HL-60 (cell line): ENCODE measurements around the gene PLVAP.

Source experiments
- DNase-seq, 2 experiments: peaks; one replicate each; pipeline ENCODE4 v3.0.0-alpha.2; 2010 to 2020; ENCODE audit warnings: low read depth in 1 of 2, low spot score in 1 of 2
- H3K27ac ChIP-seq: fragments of 250-450 bp; sonication (Bioruptor Pico); replicated peaks from 2 replicates; pipeline ENCODE4 v1.5.1; 2020; ENCODE audit warnings: mild to moderate bottlenecking, moderate library complexity
- H3K27me3 ChIP-seq: fragments of 250-450 bp; sonication (Bioruptor Pico); 2 replicates; pipeline ENCODE4 v1.5.1; 2021; ENCODE audit warnings: mild to moderate bottlenecking, moderate library complexity; ENCODE audit not compliant: insufficient read depth, poor library complexity, severe bottlenecking
- H3K4me3 ChIP-seq: replicated peaks from 2 replicates; pipeline ENCODE4 v1.5.1; 2011; ENCODE audit warnings: mild to moderate bottlenecking, control low read depth, low read length; ENCODE audit not compliant: insufficient read depth
- CTCF ChIP-seq: IDR thresholded peaks from one replicate; pipeline ENCODE4 v1.5.1; 2011; ENCODE audit warnings: low read length, control low read depth, inconsistent platforms; ENCODE audit not compliant: insufficient read depth
- GABPA ChIP-seq: IDR thresholded peaks from 2 replicates; pipeline ENCODE4 v1.6.1; 2012; ENCODE audit warnings: low read depth
- POLR2AphosphoS5 ChIP-seq: IDR thresholded peaks from 2 replicates; pipeline ENCODE4 v1.6.1; 2012; ENCODE audit warnings: low read depth
- SPI1 ChIP-seq: IDR thresholded peaks from 2 replicates; pipeline ENCODE4 v1.6.1; 2012; ENCODE audit warnings: low read depth, mild to moderate bottlenecking, borderline replicate concordance
- TF ChIP-seq, protein P1 (sequence below): IDR thresholded peaks from 2 replicates; pipeline ENCODE4 v1.6.1; 2012; ENCODE audit warnings: low read depth; ENCODE audit not compliant: insufficient replicate concordance

PLVAP gene

GRCh38 chr19:17303167-17303939 lies 73.8 kb downstream of the PLVAP start, which contains the start of gene ABHD8:
Gene ABHD8 (minus strand): TSS chr19:17303425. CDS start chr19:17301616, 1,809 bp downstream.
- peak within 1 kb of the TSS; percentile 56 for H3K4me3 ChIP-seq
- TF ChIP-seq POLR2AphosphoS5 (no peak; the same call in 1 of the 2 replicates), SPI1 (no peak; the same call in 1 of the 2 replicates), GABPA (no peak), CTCF (no peak)
- TF ChIP-seq, protein P1, sequence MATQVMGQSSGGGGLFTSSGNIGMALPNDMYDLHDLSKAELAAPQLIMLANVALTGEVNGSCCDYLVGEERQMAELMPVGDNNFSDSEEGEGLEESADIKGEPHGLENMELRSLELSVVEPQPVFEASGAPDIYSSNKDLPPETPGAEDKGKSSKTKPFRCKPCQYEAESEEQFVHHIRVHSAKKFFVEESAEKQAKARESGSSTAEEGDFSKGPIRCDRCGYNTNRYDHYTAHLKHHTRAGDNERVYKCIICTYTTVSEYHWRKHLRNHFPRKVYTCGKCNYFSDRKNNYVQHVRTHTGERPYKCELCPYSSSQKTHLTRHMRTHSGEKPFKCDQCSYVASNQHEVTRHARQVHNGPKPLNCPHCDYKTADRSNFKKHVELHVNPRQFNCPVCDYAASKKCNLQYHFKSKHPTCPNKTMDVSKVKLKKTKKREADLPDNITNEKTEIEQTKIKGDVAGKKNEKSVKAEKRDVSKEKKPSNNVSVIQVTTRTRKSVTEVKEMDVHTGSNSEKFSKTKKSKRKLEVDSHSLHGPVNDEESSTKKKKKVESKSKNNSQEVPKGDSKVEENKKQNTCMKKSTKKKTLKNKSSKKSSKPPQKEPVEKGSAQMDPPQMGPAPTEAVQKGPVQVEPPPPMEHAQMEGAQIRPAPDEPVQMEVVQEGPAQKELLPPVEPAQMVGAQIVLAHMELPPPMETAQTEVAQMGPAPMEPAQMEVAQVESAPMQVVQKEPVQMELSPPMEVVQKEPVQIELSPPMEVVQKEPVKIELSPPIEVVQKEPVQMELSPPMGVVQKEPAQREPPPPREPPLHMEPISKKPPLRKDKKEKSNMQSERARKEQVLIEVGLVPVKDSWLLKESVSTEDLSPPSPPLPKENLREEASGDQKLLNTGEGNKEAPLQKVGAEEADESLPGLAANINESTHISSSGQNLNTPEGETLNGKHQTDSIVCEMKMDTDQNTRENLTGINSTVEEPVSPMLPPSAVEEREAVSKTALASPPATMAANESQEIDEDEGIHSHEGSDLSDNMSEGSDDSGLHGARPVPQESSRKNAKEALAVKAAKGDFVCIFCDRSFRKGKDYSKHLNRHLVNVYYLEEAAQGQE = no peak
- peak within 1 kb of the TSS; percentile 48; the same call in 1 of the 2 replicates for H3K27ac ChIP-seq

GRCh38 chr19:17302391-17303166 lies 74.6 kb downstream of the PLVAP start:
- Histone ChIP-seq H3K4me3 (peak overlapping the region; percentile 56), H3K27ac (peak overlapping the region; percentile 48; the same call in 1 of the 2 replicates), H3K27me3 (no peaks in the 10 kb centered on the region)
- TF ChIP-seq SPI1 = no peak; the same call in 1 of the 2 replicates
- TF ChIP-seq, protein P1 = no peak
- no peak for TF ChIP-seq POLR2AphosphoS5
- no peak for TF ChIP-seq GABPA
- no peak for TF ChIP-seq CTCF
- peak in 1 of 2 experiments; percentile 68 for DNase-seq

More at GRCh38 chr19:17303167-17303939, 73.8 kb downstream of the PLVAP start, which contains the start of gene ABHD8:
- DNase-seq = peak; percentile 90 to 95
- H3K27me3 ChIP-seq = no peaks in the 10 kb centered on the region
